GM12878 (cell line): ENCODE results near the gene OR2AE1. TPM values are rescaled to one million over a fixed set of nuclear protein-coding genes. Genes with fewer than 3 reads are reported as not detected.

Experiments
- ATAC-seq: fragments of 200-7000 bp; cut with Tn5 transposase; 3 replicates; pipeline ENCODE4 v1.9.1; 2020; ENCODE audit warnings: mild to moderate bottlenecking, moderate library complexity
- BruUV-seq: library from RNA; stranded (reverse); fragments of 400-500 nt; replicated peaks from 2 replicates; lab custom pipeline; 2021; lab: Mats Ljungman, UMichigan
- CTCF ChIA-PET: fragments of 300-600 bp; sonication (Branson Sonifier 250); formaldehyde crosslinking; extraction: SDS; loops from one replicate; lab custom pipeline; 2021; ENCODE audit warnings: inconsistent platforms; lab: Yijun Ruan, JAX
- POLR2A ChIA-PET: fragments of 350-600 bp; formaldehyde crosslinking; extraction: SDS; loops from one replicate; lab custom pipeline; 2021; ENCODE audit warnings: inconsistent platforms; lab: Charles Lee
- RAD21 ChIA-PET: fragments of 300-600 bp; sonication (Branson Sonifier 250); formaldehyde crosslinking; loops from one replicate; lab custom pipeline; 2023; ENCODE audit warnings: antibody characterized with exemption; ENCODE audit not compliant: unreplicated experiment; lab: Charles Lee
- SMC1A ChIA-PET: fragments of 300-600 bp; sonication (Branson Sonifier 250); formaldehyde crosslinking; loops from one replicate; lab custom pipeline; 2023; ENCODE audit not compliant: unreplicated experiment, uncharacterized antibody; lab: Charles Lee
- DNase-seq: peaks from one replicate; pipeline ENCODE4 v3.0.0-alpha.2; 2011; ENCODE audit warnings: low read depth, low spot score
- FAIRE-seq: peaks from 3 replicates; lab custom pipeline; 2011; peaks lifted over from hg19 to GRCh38; lab: Jason Lieb, UNC
- H2AFZ ChIP-seq: 2 replicates; pipeline ENCODE4 v1.6.0; 2011; ENCODE audit warnings: low read depth, low read length, control low read depth; ENCODE audit not compliant: control insufficient read depth
- H3K27ac ChIP-seq: 2 replicates; pipeline ENCODE4 v1.5.1; 2011; ENCODE audit warnings: control low read depth; ENCODE audit not compliant: control insufficient read depth, insufficient read depth
- H3K27me3 ChIP-seq, 2 experiments: replicated peaks in 1 of 2; 2 replicates each; pipeline versions ENCODE4 v1.6.0 to v1.6.1; 2011; ENCODE audit warnings: low read length in 1 of 2; ENCODE audit not compliant: control insufficient read depth in 2 of 2, insufficient read depth in 2 of 2
- H3K36me3 ChIP-seq, 2 experiments: 2 replicates each; pipeline ENCODE4 v1.5.1; 2011; ENCODE audit warnings: low read length in 1 of 2; ENCODE audit not compliant: control insufficient read depth in 2 of 2, insufficient read depth in 2 of 2
- H3K4me1 ChIP-seq: 2 replicates; pipeline ENCODE4 v1.6.1; 2011; ENCODE audit warnings: mild to moderate bottlenecking, low read length, moderate library complexity, mixed read lengths; ENCODE audit not compliant: control insufficient read depth, insufficient read depth
- H3K4me2 ChIP-seq: 2 replicates; pipeline ENCODE4 v1.6.0; 2011; ENCODE audit warnings: control low read depth; ENCODE audit not compliant: control insufficient read depth, insufficient read depth
- H3K4me3 ChIP-seq: fragments of 200-600 bp; sonication (generic); 2 replicates; pipeline ENCODE4 v1.5.1; 2016
- H3K79me2 ChIP-seq: 2 replicates; pipeline ENCODE4 v1.6.0; 2011; ENCODE audit warnings: low read length; ENCODE audit not compliant: control insufficient read depth, insufficient read depth
- H3K9ac ChIP-seq: 2 replicates; pipeline ENCODE4 v1.8.0; 2011; ENCODE audit warnings: low read length, control low read depth, mixed read lengths; ENCODE audit not compliant: control insufficient read depth, insufficient read depth
- H3K9me3 ChIP-seq: replicated peaks from 3 replicates; pipeline ENCODE4 v1.5.1; 2011; ENCODE audit warnings: mild to moderate bottlenecking, low read length; ENCODE audit not compliant: control insufficient read depth, insufficient read depth
- H4K20me1 ChIP-seq: 2 replicates; pipeline ENCODE4 v1.6.0; 2011; ENCODE audit not compliant: control insufficient read depth, insufficient read depth
- IKZF1 ChIP-seq: fragments of 450-650 bp; conservative IDR thresholded peaks from 2 replicates; pipeline ENCODE4 v1.6.1; 2017; ENCODE audit warnings: antibody characterized with exemption, mild to moderate bottlenecking
- IRF3 ChIP-seq: fragments of 450-650 bp; IDR thresholded peaks from 2 replicates; pipeline ENCODE4 v1.6.1; 2014; ENCODE audit warnings: mild to moderate bottlenecking
- IRF4 ChIP-seq: IDR thresholded peaks from 2 replicates; pipeline ENCODE4 v1.6.1; 2011; ENCODE audit warnings: low read depth, low read length
- MLLT1 ChIP-seq: fragments of 450-650 bp; IDR thresholded peaks from 2 replicates; pipeline ENCODE4 v1.6.1; 2016; ENCODE audit warnings: mild to moderate bottlenecking
- POLR2AphosphoS2 ChIP-seq: IDR thresholded peaks from 2 replicates; pipeline ENCODE4 v1.6.1; 2011; ENCODE audit warnings: low read depth, mild to moderate bottlenecking, low read length, improper control_type of control experiment, moderate library complexity
- SIX5 ChIP-seq: IDR thresholded peaks from 2 replicates; pipeline ENCODE4 v1.6.1; 2011; ENCODE audit warnings: mild to moderate bottlenecking, low read depth, low read length, moderate library complexity; ENCODE audit not compliant: severe bottlenecking
- SMAD1 ChIP-seq: fragments of 450-650 bp; IDR thresholded peaks from 2 replicates; pipeline ENCODE4 v1.6.1; 2018; ENCODE audit warnings: mild to moderate bottlenecking, low read depth; ENCODE audit not compliant: partially characterized antibody
- SREBF1 ChIP-seq: IDR thresholded peaks from 2 replicates; pipeline ENCODE4 v1.6.1; 2012; ENCODE audit warnings: mild to moderate bottlenecking, low read length
- SRF ChIP-seq, 2 experiments: IDR thresholded peaks; 2 replicates each; pipeline ENCODE4 v1.6.1; 2011; ENCODE audit warnings: low read depth in 2 of 2, low read length in 2 of 2, mild to moderate bottlenecking in 1 of 2, moderate library complexity in 1 of 2
- SUZ12 ChIP-seq: fragments of 200-600 bp; sonication (generic); IDR thresholded peaks from one replicate; pipeline ENCODE4 v1.6.1; 2018; ENCODE audit warnings: antibody characterized with exemption, mild to moderate bottlenecking; ENCODE audit not compliant: unreplicated experiment
- WRNIP1 ChIP-seq: IDR thresholded peaks from 2 replicates; pipeline ENCODE4 v1.6.1; 2011; ENCODE audit warnings: low read depth, low read length, improper control_type of control experiment, borderline replicate concordance
- ZNF24 ChIP-seq: fragments of 450-650 bp; IDR thresholded peaks from 2 replicates; pipeline ENCODE4 v1.6.1; 2017; ENCODE audit warnings: antibody characterized with exemption, mild to moderate bottlenecking
- WGBS: methylation state at CpG from one replicate; pipeline ENCODE4 v1.1.6; 2016; ENCODE audit warnings: low lambda C conversion rate; ENCODE audit not compliant: insufficient replicate concordance, insufficient coverage; ENCODE audit errors: missing lambda C conversion rate; 5-methylcytosine and 5-hydroxymethylcytosine counted together
- in situ Hi-C: fragments of 300-500 bp; cut with MboI; formaldehyde crosslinking; loops from 9 replicates; pipeline ENCODE4 v1.14.3; 2018; ENCODE audit warnings: mixed read lengths
- intact Hi-C: fragments of 100-400 bp; cut with micrococcal nuclease; formaldehyde crosslinking; loops from one replicate; pipeline ENCODE4 v1.14.2; 2022; ENCODE audit not compliant: unreplicated experiment
- polyA plus RNA-seq, 11 experiments: library from polyadenylated mRNA; depleted of rRNA in 4 of 11; unstranded in 6 of 11; stranded (reverse) in 5 of 11; fragments of >200 nt; fragmentation: Nextera tagmentation in 4 of 11; fragmentation: Illumina TruSeq in 1 of 11; extraction: Ambion mirVana in 4 of 11; extraction: Trizol in 1 of 11; gene quantifications; 1 replicate in 1 of 11; 2 replicates in 10 of 11; pipeline versions ENCODE4 v1.2.1 to v1.2.3, GENCODE V29; 2011 to 2016; ENCODE audit warnings: inconsistent platforms in 2 of 11, missing spikeins in 2 of 11, low read depth in 1 of 11
- total RNA-seq, 4 experiments: library from RNA; depleted of rRNA in 3 of 4; stranded (reverse); fragments of >200 nt in 3 of 4; fragmentation: Illumina TruSeq in 1 of 4; extraction: Trizol in 1 of 4; gene quantifications; 2 replicates each; pipeline versions ENCODE4 v1.2.1 to v1.2.3, GENCODE V29; 2013 to 2021

OR2AE1 gene
- total and polyA plus RNA-seq, 10 of the 15 experiments (the other 5 are each of a cell fraction or from before 2014, with no cell fraction given) = 0.05 to 0.34 (median 0.18) TPM; not detected in 4

GRCh38 chr7:99901581-99901980, 24.7 kb upstream of the OR2AE1 start:
- SMC1A ChIA-PET = no interaction called here
- Histone ChIP-seq H3K27ac (no peak overlapping the region), H3K27me3 (no peaks in the 10 kb centered on the region), H3K4me2 (no peak overlapping the region), H4K20me1 (no peaks in the 10 kb centered on the region), H3K36me3 (peaks cover 10 to 31% of the 10 kb centered on the region in 2 experiments; a peak in 3 of 4 replicates), H3K9ac (no peak overlapping the region), H3K4me3 (no peak overlapping the region), H3K79me2 (no peaks in the 10 kb centered on the region), H2AFZ (no peak overlapping the region), H3K4me1 (peaks cover 8% of the 10 kb centered on the region), H3K9me3 (no peaks in the 10 kb centered on the region)
- TF ChIP-seq IKZF1 = no peak
- no peak for TF ChIP-seq MLLT1
- no peak for TF ChIP-seq SUZ12
- TF ChIP-seq SREBF1 = no peak
- no peak for TF ChIP-seq POLR2AphosphoS2
- TF ChIP-seq SRF (IDR thresholded peaks at IDR 0.05; ENCODE audit: low read depth in 2 of 2, low read length in 2 of 2) = no peak
- no peak for TF ChIP-seq SMAD1
- no peak for TF ChIP-seq SIX5
- TF ChIP-seq ZNF24 = no peak
- TF ChIP-seq IRF3 = no peak
- no peak for TF ChIP-seq WRNIP1
- TF ChIP-seq IRF4 = no peak
- WGBS = 98% methylated on average over 10 of the region's 10 CpGs
- in situ Hi-C loops = no loop called here
- CTCF ChIA-PET = no interaction called here
- POLR2A ChIA-PET = no interaction called here
- DNase-seq (no peak), FAIRE-seq (no peak), ATAC-seq (no peak)
- BruUV-seq = no TSS peak
- intact Hi-C loops = no loop called here
- RAD21 ChIA-PET = no interaction called here
